GM23338 (cell line): ENCODE results near the gene OR13D1. TPM values are rescaled to one million over a fixed set of nuclear protein-coding genes. Genes with fewer than 3 reads are reported as not detected.

Experiments used
- ATAC-seq: fragments of 200-7000 bp; cut with Tn5 transposase; 3 replicates; pipeline ENCODE4 v1.9.1; 2020
- DNase-seq: peaks from one replicate; pipeline ENCODE4 v3.0.0-alpha.2; 2015; ENCODE audit warnings: low spot score
- H2AFZ ChIP-seq: fragments of 200-600 bp; sonication (generic); 2 replicates; pipeline ENCODE4 v1.8.0; 2016; ENCODE audit warnings: antibody characterized with exemption, mild to moderate bottlenecking, moderate library complexity
- H3F3A ChIP-seq: fragments of 200-600 bp; sonication (generic); replicated peaks from 2 replicates; pipeline ENCODE4 v1.8.0; 2017; ENCODE audit warnings: antibody characterized with exemption, mixed run types, low read depth
- H3K27ac ChIP-seq: fragments of 200-600 bp; sonication (generic); 2 replicates; pipeline ENCODE4 v1.6.1; 2016; ENCODE audit warnings: low read depth
- H3K27me3 ChIP-seq: fragments of 200-600 bp; sonication (generic); 2 replicates; pipeline ENCODE4 v1.8.0; 2016; ENCODE audit warnings: mild to moderate bottlenecking, mixed run types, moderate library complexity; ENCODE audit not compliant: insufficient read depth
- H3K36me3 ChIP-seq: fragments of 200-600 bp; sonication (generic); 2 replicates; pipeline ENCODE4 v1.8.0; 2016; ENCODE audit warnings: mild to moderate bottlenecking; ENCODE audit not compliant: insufficient read depth
- H3K4me1 ChIP-seq: fragments of 200-600 bp; sonication (generic); 2 replicates; pipeline ENCODE4 v1.8.0; 2016; ENCODE audit warnings: mild to moderate bottlenecking, moderate library complexity; ENCODE audit not compliant: insufficient read depth
- H3K4me2 ChIP-seq: fragments of 200-600 bp; sonication (generic); 2 replicates; pipeline ENCODE4 v1.7.1; 2017; ENCODE audit warnings: mixed run types
- H3K4me3 ChIP-seq: fragments of 200-600 bp; sonication (generic); 2 replicates; pipeline ENCODE4 v1.6.1; 2016; ENCODE audit warnings: mixed run types
- H3K79me2 ChIP-seq: fragments of 200-600 bp; sonication (generic); replicated peaks from 2 replicates; pipeline ENCODE4 v1.8.0; 2017; ENCODE audit warnings: mild to moderate bottlenecking; ENCODE audit not compliant: insufficient read depth
- H3K9me2 ChIP-seq: fragments of 200-600 bp; sonication (generic); 2 replicates; pipeline ENCODE4 v1.8.0; 2017; ENCODE audit not compliant: insufficient read depth
- H4K20me1 ChIP-seq: fragments of 200-600 bp; sonication (generic); replicated peaks from 2 replicates; pipeline ENCODE4 v1.8.0; 2017; ENCODE audit warnings: mild to moderate bottlenecking; ENCODE audit not compliant: insufficient read depth
- H3K27ac Mint-ChIP-seq: 2 replicates; pipeline ENCODE4 v1.8.0; 2020; ENCODE audit warnings: inconsistent platforms, mild to moderate bottlenecking, moderate library complexity, mixed read lengths
- H3K27me3 Mint-ChIP-seq: 3 replicates; pipeline ENCODE4 v1.8.0; 2022; ENCODE audit warnings: low read depth, mild to moderate bottlenecking, moderate library complexity, mixed read lengths, inconsistent platforms; ENCODE audit not compliant: insufficient read depth, poor library complexity
- H3K36me3 Mint-ChIP-seq: 3 replicates; pipeline ENCODE4 v1.8.0; 2021; ENCODE audit warnings: low read depth, mild to moderate bottlenecking, inconsistent platforms, moderate library complexity, mixed read lengths
- H3K4me1 Mint-ChIP-seq: 3 replicates; pipeline ENCODE4 v1.8.0; 2020; ENCODE audit warnings: mild to moderate bottlenecking, inconsistent platforms, mixed read lengths
- H3K4me3 Mint-ChIP-seq: 3 replicates; pipeline ENCODE4 v1.8.0; 2021; ENCODE audit warnings: moderate library complexity, mild to moderate bottlenecking, inconsistent platforms, mixed read lengths
- H3K9me3 Mint-ChIP-seq: 3 replicates; pipeline ENCODE4 v1.8.0; 2020; ENCODE audit warnings: moderate library complexity, mild to moderate bottlenecking, inconsistent platforms, mixed read lengths
- CREB1 ChIP-seq: fragments of 250-450 bp; sonication (Bioruptor Pico); IDR thresholded peaks from 2 replicates; pipeline ENCODE4 v1.5.0; 2020; ENCODE audit warnings: low read depth, mild to moderate bottlenecking, moderate library complexity
- CTCF ChIP-seq, 2 experiments: fragments of 200-600 bp in 1 of 2; sonication (generic) in 1 of 2; conservative IDR thresholded peaks; 2 replicates each; pipeline versions ENCODE4 v1.5.1 to v1.6.1; 2016 to 2017; ENCODE audit warnings: antibody characterized with exemption in 2 of 2, low read depth in 2 of 2, mild to moderate bottlenecking in 2 of 2, moderate library complexity in 1 of 2
- ETS1 ChIP-seq: IDR thresholded peaks from 2 replicates; pipeline ENCODE4 v1.6.1; 2016; ENCODE audit warnings: antibody characterized with exemption
- EZH2 ChIP-seq: fragments of 200-600 bp; sonication (generic); IDR thresholded peaks from one replicate; pipeline ENCODE4 v1.8.0; 2017; ENCODE audit warnings: antibody characterized with exemption, mild to moderate bottlenecking, low read depth; ENCODE audit not compliant: unreplicated experiment
- EZH2phosphoT487 ChIP-seq: fragments of 200-600 bp; sonication (generic); IDR thresholded peaks from one replicate; pipeline ENCODE4 v1.8.1; 2018; ENCODE audit warnings: antibody characterized with exemption; ENCODE audit not compliant: unreplicated experiment
- JUNB ChIP-seq: IDR thresholded peaks from one replicate; pipeline ENCODE4 v1.6.1; 2016; ENCODE audit warnings: antibody characterized with exemption; ENCODE audit not compliant: unreplicated experiment
- NANOG ChIP-seq: IDR thresholded peaks from 2 replicates; pipeline ENCODE4 v1.6.1; 2016; ENCODE audit warnings: antibody characterized with exemption, borderline replicate concordance
- POLR2AphosphoS5 ChIP-seq: IDR thresholded peaks from 2 replicates; pipeline ENCODE4 v1.6.1; 2016; ENCODE audit warnings: antibody characterized with exemption, low read depth
- REST ChIP-seq: IDR thresholded peaks from one replicate; pipeline ENCODE4 v1.6.1; 2018; ENCODE audit warnings: antibody characterized with exemption; ENCODE audit not compliant: unreplicated experiment
- STAT1 ChIP-seq: IDR thresholded peaks from one replicate; pipeline ENCODE4 v1.6.1; 2016; ENCODE audit warnings: antibody characterized with exemption; ENCODE audit not compliant: unreplicated experiment
- ZNF114 ChIP-seq: fragments of 250-450 bp; sonication (Bioruptor Pico); IDR thresholded peaks from 2 replicates; pipeline ENCODE4 v1.5.0; 2020; ENCODE audit warnings: mild to moderate bottlenecking, moderate library complexity
- ZNF331 ChIP-seq: fragments of 250-450 bp; sonication (Bioruptor Pico); IDR thresholded peaks from 2 replicates; pipeline ENCODE4 v1.5.0; 2020; ENCODE audit warnings: low read depth, mild to moderate bottlenecking, moderate library complexity
- ZNF462 ChIP-seq: fragments of 250-450 bp; sonication (Bioruptor Pico); IDR thresholded peaks from 2 replicates; pipeline ENCODE4 v1.5.0; 2020; ENCODE audit warnings: mild to moderate bottlenecking, moderate library complexity
- polyA plus RNA-seq: library from polyadenylated mRNA; unstranded; fragments of >200 nt; fragmentation: Nextera tagmentation; extraction: Ambion mirVana; gene quantifications from 2 replicates; pipeline ENCODE4 v1.2.1, GENCODE V29; 2016
- total RNA-seq: library from RNA; depleted of rRNA; stranded (reverse); fragments of >200 nt; shearing (Covaris generic); gene quantifications from 2 replicates; pipeline ENCODE4 v1.2.3, GENCODE V29; 2014

Gene OR13D1
- total and polyA plus RNA-seq, 2 experiments from 2014 or later: not detected

GRCh38 chr9:104675611-104676010 lies 18.7 kb upstream of the OR13D1 start:
- DNase-seq: no peak
- Histone ChIP-seq H4K20me1 (no peaks in the 10 kb centered on the region), H3K9me2 (no peaks in the 10 kb centered on the region), H3K79me2 (no peaks in the 10 kb centered on the region), H3K4me1 (no peaks in the 10 kb centered on the region), H3K4me3 (no peak overlapping the region), H3F3A (no peaks in the 10 kb centered on the region), H3K36me3 (no peaks in the 10 kb centered on the region), H3K27ac (no peak overlapping the region), H3K27me3 (no peaks in the 10 kb centered on the region), H3K4me2 (no peak overlapping the region), H2AFZ (no peak overlapping the region)
- Mint-ChIP-seq H3K36me3 (no peaks in the 10 kb centered on the region), H3K27ac (no peak overlapping the region), H3K4me1 (no peaks in the 10 kb centered on the region), H3K4me3 (no peak overlapping the region), H3K9me3 (no peaks in the 10 kb centered on the region), H3K27me3 (no peaks in the 10 kb centered on the region)
- ATAC-seq: no peak
- TF ChIP-seq EZH2 (no peak), CTCF (conservative IDR thresholded peaks at IDR 0.05; ENCODE audit: low read depth in 2 of 2) (no peak), CREB1 (CRISPR knock-in tag) (no peak), STAT1 (no peak), ZNF331 (CRISPR knock-in tag) (no peak), POLR2AphosphoS5 (no peak), EZH2phosphoT487 (no peak), ZNF462 (no peak), REST (no peak), NANOG (no peak), JUNB (no peak), ZNF114 (no peak), ETS1 (no peak)
